ENCODE measurements around the gene GLDN.
"Not testable (repeated sequence)": the region's sequence is repeated elsewhere in the genome, so short reads cannot be mapped to it uniquely, and the experiment has no call there.

Gene GLDN

DNA sequence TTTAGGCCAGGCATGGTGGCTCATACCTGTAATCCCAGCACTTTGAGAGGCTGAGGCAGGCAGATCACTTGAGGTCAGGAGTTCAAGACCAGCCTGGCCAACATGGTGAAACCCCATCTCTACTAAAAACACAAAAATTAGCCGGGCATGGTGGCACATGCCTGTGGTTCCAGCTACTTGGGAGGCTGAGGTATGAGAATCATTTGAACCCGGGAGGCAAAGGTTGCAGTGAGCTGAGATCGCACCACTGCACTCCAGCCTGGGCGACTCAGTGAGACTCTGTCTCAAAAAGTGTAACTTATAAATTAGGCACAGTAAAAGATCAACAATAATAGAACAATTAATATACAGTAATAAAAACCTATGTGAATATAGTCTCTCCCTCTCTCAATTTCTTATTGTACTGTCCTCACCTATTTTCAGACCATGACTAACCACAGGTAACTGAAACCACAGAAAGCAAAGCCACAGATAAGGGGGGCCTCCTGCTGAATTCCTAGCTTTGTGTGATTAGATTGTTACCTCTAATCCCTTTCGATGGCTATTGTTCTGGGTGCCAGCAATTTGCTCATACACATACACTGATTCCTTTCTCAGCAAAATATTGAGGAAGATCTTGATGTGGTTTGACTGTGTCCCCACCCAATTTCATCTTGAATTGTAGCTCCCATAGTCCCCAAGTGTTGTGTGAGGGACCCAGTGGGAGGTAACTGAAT, 104.7 kb downstream of the GLDN start:
- DNase-seq (ENCODE audit: low read depth) = not testable (repeated sequence)

DNA sequence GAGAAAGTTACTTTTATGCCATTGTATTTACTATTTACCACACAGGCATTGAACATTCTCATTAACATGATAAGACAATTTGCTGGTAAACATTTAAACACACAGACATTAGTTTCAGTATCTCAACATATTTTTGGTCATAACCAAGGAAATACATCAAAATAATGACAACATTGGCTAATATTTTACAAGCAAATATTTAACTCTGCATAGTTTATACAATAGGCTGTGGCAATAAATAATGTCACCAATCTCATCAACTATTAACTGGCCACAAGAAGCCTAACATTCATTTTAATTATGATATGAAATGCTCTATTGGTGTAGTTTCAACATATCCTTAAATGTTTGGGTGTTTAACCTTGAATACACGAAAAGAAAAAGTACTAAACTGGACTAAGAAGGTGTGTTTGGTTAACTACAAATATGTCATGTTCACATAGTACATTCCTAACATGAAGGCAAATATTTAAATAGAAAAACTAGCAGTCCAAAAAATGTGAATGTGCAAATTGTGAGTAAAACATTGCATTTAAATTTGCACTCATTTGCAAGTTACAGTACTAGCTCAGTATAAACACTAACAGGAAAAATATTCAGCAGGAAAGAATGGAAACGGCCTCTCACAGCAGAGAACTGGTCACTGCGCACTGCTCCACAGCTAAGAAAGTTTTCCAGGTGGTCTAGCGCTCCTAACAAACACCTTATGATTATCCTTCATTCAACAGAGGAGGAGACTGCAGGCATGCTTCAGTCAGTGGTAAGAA, 106.6 kb downstream of the GLDN start:
- no peak for DNase-seq (ENCODE audit: low read depth)

DNA sequence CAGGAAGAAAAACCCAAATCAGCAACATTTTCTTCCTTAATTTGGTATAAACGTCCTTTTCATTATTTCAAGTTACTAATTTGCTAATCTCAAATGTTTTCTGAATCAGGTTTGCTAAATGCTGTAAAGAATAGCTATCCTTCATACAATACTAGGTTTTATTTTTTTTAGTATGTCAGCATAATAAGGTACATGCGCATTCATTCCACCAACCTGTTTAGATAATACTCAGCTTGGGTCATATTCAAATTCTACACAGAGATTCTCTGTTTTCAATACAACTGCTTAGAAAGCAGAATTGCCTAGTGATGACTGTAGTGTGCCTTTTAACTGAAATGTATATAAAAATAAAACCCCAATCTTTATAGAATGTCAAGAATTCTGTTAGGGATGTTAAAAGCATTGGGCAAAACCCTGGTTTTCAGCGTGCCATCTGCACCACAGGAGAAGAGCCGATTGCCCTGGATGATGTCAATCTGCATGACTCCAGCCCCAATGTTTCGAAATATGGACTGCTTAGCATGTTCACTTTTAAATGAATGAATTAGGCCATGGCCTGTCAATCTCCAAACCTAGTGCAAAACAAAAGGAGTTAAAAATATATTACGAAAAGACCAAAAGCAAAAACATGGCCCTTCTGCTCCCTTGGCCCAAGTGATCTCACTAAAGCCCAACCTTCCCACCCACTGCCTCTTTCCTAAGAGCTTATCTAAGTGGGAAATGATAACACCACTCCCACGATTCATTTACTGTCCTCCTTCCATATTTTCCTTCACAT, 107.4 kb downstream of the GLDN start:
- no peak for DNase-seq (ENCODE audit: low read depth)

DNA sequence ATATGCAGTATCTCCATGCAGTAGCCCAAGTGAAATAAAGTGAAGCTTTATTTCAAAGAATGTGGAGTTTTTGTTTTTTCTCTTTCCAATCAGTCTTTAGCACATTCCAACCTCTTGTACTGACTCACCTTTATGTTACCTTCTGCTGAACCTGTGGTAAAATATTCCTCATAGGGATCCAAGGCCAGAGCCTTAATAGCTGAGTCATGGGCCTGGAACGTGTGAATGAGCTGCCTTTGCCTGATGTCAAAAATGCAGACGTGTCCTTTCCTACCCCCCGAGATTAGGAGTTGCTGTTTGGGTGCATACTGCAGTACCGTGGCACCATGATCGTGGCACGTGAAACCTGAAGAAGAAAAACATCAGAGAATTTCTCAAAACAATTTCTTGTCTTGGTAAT, 108.5 kb downstream of the GLDN start:
- DNase-seq (ENCODE audit: low read depth) = no peak

Measured in T follicular helper cell (primary cell).